Endothelial cell of umbilical vein (primary cell): ENCODE data around the gene ZNRF3.
"Not testable (repeated sequence)": the region's sequence is repeated elsewhere in the genome, so short reads cannot be mapped to it uniquely, and the experiment has no call there.

ENCODE experiments used
- EZH2 ChIP-seq: IDR thresholded peaks from 2 replicates; pipeline ENCODE4 v1.6.1; 2012; ENCODE audit warnings: borderline replicate concordance, low read depth, mild to moderate bottlenecking, moderate library complexity, low read length, inconsistent platforms; ENCODE audit not compliant: severe bottlenecking
- MAX ChIP-seq: IDR thresholded peaks from 2 replicates; pipeline ENCODE4 v1.6.1; 2011; ENCODE audit not compliant: insufficient read depth, insufficient read length
- POLR2A ChIP-seq: IDR thresholded peaks from 2 replicates; pipeline ENCODE4 v1.6.1; 2012; ENCODE audit warnings: low read depth, mild to moderate bottlenecking, control low read depth, low read length
- POLR2AphosphoS5 ChIP-seq: IDR thresholded peaks from 2 replicates; pipeline ENCODE4 v1.6.1; 2012; ENCODE audit warnings: low read depth, mild to moderate bottlenecking, control low read depth, low read length, moderate library complexity; ENCODE audit not compliant: insufficient read depth
- TF ChIP-seq, protein P1 (sequence below), 2 donors: IDR thresholded peaks; 1 replicate in 1 of 2; 2 replicates in 1 of 2; pipeline ENCODE4 v1.5.1; 2011; ENCODE audit warnings: low read length in 2 of 2, mild to moderate bottlenecking in 2 of 2, moderate library complexity in 2 of 2, control low read depth in 1 of 2, inconsistent platforms in 1 of 2, low read depth in 1 of 2; ENCODE audit not compliant: insufficient read depth in 1 of 2; ENCODE audit errors: extremely low read depth in 1 of 2

GRCh38 chr22:28948860-28949551, 65.6 kb downstream of the ZNRF3 start:
- not testable (repeated sequence) for TF ChIP-seq POLR2A, POLR2AphosphoS5, EZH2, MAX
- TF ChIP-seq, protein P1, sequence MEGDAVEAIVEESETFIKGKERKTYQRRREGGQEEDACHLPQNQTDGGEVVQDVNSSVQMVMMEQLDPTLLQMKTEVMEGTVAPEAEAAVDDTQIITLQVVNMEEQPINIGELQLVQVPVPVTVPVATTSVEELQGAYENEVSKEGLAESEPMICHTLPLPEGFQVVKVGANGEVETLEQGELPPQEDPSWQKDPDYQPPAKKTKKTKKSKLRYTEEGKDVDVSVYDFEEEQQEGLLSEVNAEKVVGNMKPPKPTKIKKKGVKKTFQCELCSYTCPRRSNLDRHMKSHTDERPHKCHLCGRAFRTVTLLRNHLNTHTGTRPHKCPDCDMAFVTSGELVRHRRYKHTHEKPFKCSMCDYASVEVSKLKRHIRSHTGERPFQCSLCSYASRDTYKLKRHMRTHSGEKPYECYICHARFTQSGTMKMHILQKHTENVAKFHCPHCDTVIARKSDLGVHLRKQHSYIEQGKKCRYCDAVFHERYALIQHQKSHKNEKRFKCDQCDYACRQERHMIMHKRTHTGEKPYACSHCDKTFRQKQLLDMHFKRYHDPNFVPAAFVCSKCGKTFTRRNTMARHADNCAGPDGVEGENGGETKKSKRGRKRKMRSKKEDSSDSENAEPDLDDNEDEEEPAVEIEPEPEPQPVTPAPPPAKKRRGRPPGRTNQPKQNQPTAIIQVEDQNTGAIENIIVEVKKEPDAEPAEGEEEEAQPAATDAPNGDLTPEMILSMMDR (IDR thresholded peaks at IDR 0.05; ENCODE audit: extremely low read depth in 1 of 2, insufficient read depth in 1 of 2, low read depth in 1 of 2, low read length in 2 of 2), result not testable (repeated sequence)
